ENCODE measurements around the gene SUN5.

DNA sequence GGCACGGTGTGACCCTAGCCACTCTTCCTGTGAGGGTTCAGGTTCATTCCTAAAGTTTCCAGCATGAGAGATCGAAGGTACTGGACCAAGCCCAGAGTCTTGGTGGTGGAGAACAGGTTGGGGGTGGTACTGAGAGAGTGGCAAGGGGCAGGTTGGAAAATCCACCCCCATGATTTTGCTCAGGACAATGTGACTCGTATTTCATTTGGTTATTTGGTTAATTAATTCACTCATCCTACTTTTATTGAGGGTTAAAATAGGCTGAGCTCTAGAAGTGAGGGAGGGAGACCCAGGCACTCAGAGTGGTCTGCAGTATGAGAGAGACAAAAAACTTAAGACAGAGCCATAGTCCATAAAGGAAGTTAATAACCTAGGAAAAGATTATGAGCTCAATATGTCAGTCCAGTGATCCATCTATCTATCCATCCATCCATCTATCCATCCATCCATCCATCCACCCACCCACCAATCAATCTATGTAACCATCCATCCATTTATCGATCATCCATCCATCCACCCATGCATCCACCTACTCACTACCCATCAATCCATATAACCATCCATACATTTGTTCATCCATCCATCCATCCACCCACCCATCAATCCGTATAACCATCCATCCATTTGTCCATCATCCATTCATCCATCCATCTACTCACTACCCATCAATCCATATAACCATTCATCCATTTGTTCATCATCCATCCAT, 20.5 kb upstream of the SUN5 start:
- TF ChIP-seq, protein P1, sequence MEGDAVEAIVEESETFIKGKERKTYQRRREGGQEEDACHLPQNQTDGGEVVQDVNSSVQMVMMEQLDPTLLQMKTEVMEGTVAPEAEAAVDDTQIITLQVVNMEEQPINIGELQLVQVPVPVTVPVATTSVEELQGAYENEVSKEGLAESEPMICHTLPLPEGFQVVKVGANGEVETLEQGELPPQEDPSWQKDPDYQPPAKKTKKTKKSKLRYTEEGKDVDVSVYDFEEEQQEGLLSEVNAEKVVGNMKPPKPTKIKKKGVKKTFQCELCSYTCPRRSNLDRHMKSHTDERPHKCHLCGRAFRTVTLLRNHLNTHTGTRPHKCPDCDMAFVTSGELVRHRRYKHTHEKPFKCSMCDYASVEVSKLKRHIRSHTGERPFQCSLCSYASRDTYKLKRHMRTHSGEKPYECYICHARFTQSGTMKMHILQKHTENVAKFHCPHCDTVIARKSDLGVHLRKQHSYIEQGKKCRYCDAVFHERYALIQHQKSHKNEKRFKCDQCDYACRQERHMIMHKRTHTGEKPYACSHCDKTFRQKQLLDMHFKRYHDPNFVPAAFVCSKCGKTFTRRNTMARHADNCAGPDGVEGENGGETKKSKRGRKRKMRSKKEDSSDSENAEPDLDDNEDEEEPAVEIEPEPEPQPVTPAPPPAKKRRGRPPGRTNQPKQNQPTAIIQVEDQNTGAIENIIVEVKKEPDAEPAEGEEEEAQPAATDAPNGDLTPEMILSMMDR (IDR thresholded peaks at IDR 0.05) = no peak
- TF ChIP-seq POLR2AphosphoS5 (IDR thresholded peaks at IDR 0.05) (no peak), EP300 (IDR thresholded peaks at IDR 0.05) (no peak)
